Suprapubic skin (tissue), 4 donors: ENCODE measurements around the gene C21orf58. TPM values are rescaled to one million over a fixed set of nuclear protein-coding genes. Genes with fewer than 3 reads are reported as not detected.

ENCODE experiments used
- DNase-seq, 2 donors: peaks; one replicate each; pipeline ENCODE4 v3.0.0-alpha.2; 2019; ENCODE audit warnings: low spot score in 2 of 2
- H3K27ac ChIP-seq: fragments of 200-600 bp; sonication (generic); one replicate; pipeline ENCODE4 v1.5.1; 2019
- H3K27me3 ChIP-seq: fragments of 200-600 bp; sonication (generic); one replicate; pipeline ENCODE4 v1.5.1; 2019
- H3K36me3 ChIP-seq: fragments of 200-600 bp; sonication (generic); one replicate; pipeline ENCODE4 v1.5.1; 2019
- H3K4me1 ChIP-seq: fragments of 200-600 bp; sonication (generic); one replicate; pipeline ENCODE4 v1.5.1; 2019
- H3K4me3 ChIP-seq: fragments of 200-600 bp; sonication (generic); one replicate; pipeline ENCODE4 v1.5.1; 2019; ENCODE audit warnings: mild to moderate bottlenecking
- H3K9me3 ChIP-seq: fragments of 200-600 bp; sonication (generic); one replicate; pipeline ENCODE4 v1.5.1; 2019
- EP300 ChIP-seq: sonication (generic); formaldehyde crosslinking; IDR thresholded peaks from one replicate; pipeline ENCODE4 v1.6.1; 2017; ENCODE audit warnings: antibody characterized with exemption
- POLR2A ChIP-seq, 2 donors: fragments of 450-650 bp; IDR thresholded peaks; one replicate each; pipeline ENCODE4 v1.6.1; 2017; ENCODE audit warnings: antibody characterized with exemption in 2 of 2, mild to moderate bottlenecking in 2 of 2, moderate library complexity in 2 of 2
- POLR2AphosphoS5 ChIP-seq, 3 donors: sonication (generic); formaldehyde crosslinking; IDR thresholded peaks; one replicate each; pipeline ENCODE4 v1.6.1; 2017; ENCODE audit warnings: antibody characterized with exemption in 3 of 3
- WGBS: methylation state at CpG from one replicate; pipeline ENCODE4 v1.1.5; 2018; 5-methylcytosine and 5-hydroxymethylcytosine counted together
- total RNA-seq, 4 donors: library from RNA; depleted of rRNA; stranded (reverse); fragments of >200 nt; gene quantifications; one replicate each; pipeline ENCODE4 v1.1.0, GENCODE V29; 2016
- TF ChIP-seq, protein P1 (sequence below), 2 donors: fragments of 200-600 bp in 1 of 2; fragments of 450-650 bp in 1 of 2; sonication (generic) in 1 of 2; IDR thresholded peaks; one replicate each; pipeline ENCODE4 v1.5.1; 2016 to 2019; ENCODE audit warnings: antibody characterized with exemption in 2 of 2, mild to moderate bottlenecking in 1 of 2, moderate library complexity in 1 of 2

Gene C21orf58
- total RNA-seq, 4 donors from 2014 or later, result 0.73 to 9.7 (median 3.5) TPM

DNA sequence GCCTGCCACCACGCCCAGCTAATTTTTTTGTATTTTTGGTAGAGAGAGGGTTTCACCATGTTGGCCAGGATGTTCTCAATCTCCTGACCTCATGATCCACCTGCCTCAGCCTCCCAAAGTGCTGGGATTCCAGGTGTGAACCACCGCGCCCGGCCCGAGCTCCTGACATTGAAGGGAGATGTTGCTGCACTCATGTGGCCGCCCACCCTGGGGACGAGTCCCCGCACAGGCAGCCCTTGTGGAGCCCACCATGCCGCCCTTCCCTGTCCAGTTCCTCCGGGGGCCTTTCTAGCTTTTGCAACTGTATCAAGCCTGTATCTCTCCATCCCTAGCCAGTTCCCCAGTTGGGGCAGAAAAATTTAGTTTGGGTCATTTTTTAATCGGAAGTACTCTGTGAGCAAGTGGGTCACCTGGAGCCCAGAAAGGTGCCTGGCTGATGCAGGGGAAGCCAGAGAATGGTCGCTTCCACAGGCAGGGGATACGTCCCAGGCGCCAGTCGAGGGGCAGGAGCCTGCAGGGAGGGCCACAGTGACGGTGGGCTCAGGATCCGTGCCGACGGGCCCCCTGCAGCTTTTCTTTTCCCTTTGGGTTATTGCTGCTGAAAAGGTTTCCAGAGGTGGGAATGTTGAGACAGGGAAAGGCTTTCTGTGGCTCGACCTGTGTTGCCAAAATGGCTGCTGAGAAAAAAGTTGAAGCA is 20.7 kb upstream of the C21orf58 start:
- Histone ChIP-seq H3K4me1 (no peaks in the 10 kb centered on the region), H3K36me3 (peaks cover 68% of the 10 kb centered on the region), H3K27ac (no peak overlapping the region), H3K4me3 (no peak overlapping the region), H3K9me3 (no peaks in the 10 kb centered on the region), H3K27me3 (no peaks in the 10 kb centered on the region)
- WGBS, result 95% methylated on average over 18 of the region's 20 CpGs
- TF ChIP-seq POLR2A (IDR thresholded peaks at IDR 0.05) (no peak), EP300 (no peak), POLR2AphosphoS5 (IDR thresholded peaks at IDR 0.05) (no peak)
- TF ChIP-seq, protein P1, sequence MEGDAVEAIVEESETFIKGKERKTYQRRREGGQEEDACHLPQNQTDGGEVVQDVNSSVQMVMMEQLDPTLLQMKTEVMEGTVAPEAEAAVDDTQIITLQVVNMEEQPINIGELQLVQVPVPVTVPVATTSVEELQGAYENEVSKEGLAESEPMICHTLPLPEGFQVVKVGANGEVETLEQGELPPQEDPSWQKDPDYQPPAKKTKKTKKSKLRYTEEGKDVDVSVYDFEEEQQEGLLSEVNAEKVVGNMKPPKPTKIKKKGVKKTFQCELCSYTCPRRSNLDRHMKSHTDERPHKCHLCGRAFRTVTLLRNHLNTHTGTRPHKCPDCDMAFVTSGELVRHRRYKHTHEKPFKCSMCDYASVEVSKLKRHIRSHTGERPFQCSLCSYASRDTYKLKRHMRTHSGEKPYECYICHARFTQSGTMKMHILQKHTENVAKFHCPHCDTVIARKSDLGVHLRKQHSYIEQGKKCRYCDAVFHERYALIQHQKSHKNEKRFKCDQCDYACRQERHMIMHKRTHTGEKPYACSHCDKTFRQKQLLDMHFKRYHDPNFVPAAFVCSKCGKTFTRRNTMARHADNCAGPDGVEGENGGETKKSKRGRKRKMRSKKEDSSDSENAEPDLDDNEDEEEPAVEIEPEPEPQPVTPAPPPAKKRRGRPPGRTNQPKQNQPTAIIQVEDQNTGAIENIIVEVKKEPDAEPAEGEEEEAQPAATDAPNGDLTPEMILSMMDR (IDR thresholded peaks at IDR 0.05), result no peak
- no peak for DNase-seq

GRCh38 chr21:46340998-46341397 is 17.3 kb upstream of the C21orf58 start:
- Histone ChIP-seq H3K27me3 (no peaks in the 10 kb centered on the region), H3K4me3 (no peak overlapping the region), H3K36me3 (peaks cover 68% of the 10 kb centered on the region), H3K27ac (no peak overlapping the region), H3K4me1 (no peaks in the 10 kb centered on the region), H3K9me3 (no peaks in the 10 kb centered on the region)
- WGBS, result 91% methylated on average over 8 of the region's 8 CpGs
- TF ChIP-seq, protein P1 (IDR thresholded peaks at IDR 0.05), result no peak
- no peak for TF ChIP-seq POLR2A (IDR thresholded peaks at IDR 0.05)
- no peak for TF ChIP-seq POLR2AphosphoS5 (IDR thresholded peaks at IDR 0.05)
- TF ChIP-seq EP300, result no peak
- no peak for DNase-seq

GRCh38 chr21:46336603-46337002 is 12.9 kb upstream of the C21orf58 start:
- TF ChIP-seq EP300 (no peak), POLR2AphosphoS5 (IDR thresholded peaks at IDR 0.05) (no peak)
- Histone ChIP-seq H3K27ac (no peak overlapping the region), H3K27me3 (no peaks in the 10 kb centered on the region), H3K36me3 (peaks cover 60% of the 10 kb centered on the region), H3K9me3 (no peaks in the 10 kb centered on the region), H3K4me1 (no peaks in the 10 kb centered on the region), H3K4me3 (no peak overlapping the region)
- DNase-seq, result no peak
- 98% methylated on average over 3 of the region's 3 CpGs for WGBS

GRCh38 chr21:46334351-46335140 is 10.9 kb upstream of the C21orf58 start:
- Histone ChIP-seq H3K27ac (no peak overlapping the region), H3K4me1 (no peaks in the 10 kb centered on the region), H3K36me3 (peaks cover 59% of the 10 kb centered on the region), H3K27me3 (no peaks in the 10 kb centered on the region), H3K9me3 (no peaks in the 10 kb centered on the region), H3K4me3 (no peak overlapping the region)
- TF ChIP-seq POLR2A (IDR thresholded peaks at IDR 0.05) (no peak), POLR2AphosphoS5 (IDR thresholded peaks at IDR 0.05) (no peak)
- TF ChIP-seq, protein P1 (IDR thresholded peaks at IDR 0.05), result no peak
- 92% methylated on average over 12 of the region's 12 CpGs for WGBS
- no peak for DNase-seq

DNA sequence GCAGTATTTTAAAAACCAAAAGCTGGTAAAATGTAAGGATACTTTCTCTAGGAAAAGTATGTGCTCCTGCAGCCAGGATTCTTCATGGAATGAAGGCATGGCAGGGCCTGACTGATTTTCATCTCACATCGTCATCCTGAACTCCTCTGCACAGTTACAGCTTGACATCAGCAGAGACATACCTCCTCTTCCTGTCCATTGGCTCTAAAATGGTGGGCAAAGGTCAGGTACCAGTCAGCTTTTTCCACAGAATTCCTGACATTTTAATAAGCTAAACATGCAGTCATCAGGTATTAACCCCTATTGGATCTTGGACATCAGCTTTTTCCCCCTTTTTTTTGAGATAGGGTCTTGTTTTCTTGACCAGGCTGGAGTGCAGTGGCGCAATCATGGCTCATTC is 6.1 kb upstream of the C21orf58 start:
- H3K36me3 ChIP-seq, result peaks cover 28% of the 10 kb centered on the region
- TF ChIP-seq, protein P1 (IDR thresholded peaks at IDR 0.05), result no peak
- TF ChIP-seq POLR2AphosphoS5 (IDR thresholded peaks at IDR 0.05) (no peak), POLR2A (IDR thresholded peaks at IDR 0.05) (no peak), EP300 (no peak)
- H3K9me3 ChIP-seq, result no peaks in the 10 kb centered on the region
- no peak overlapping the region for H3K4me3 ChIP-seq
- H3K27ac ChIP-seq, result no peak overlapping the region
- H3K4me1 ChIP-seq, result peaks cover 13% of the 10 kb centered on the region
- WGBS, result 92% methylated on average over 2 of the region's 2 CpGs
- no peak for DNase-seq
- H3K27me3 ChIP-seq, result no peaks in the 10 kb centered on the region
